ENCODE data around the gene TRIM17. TPM values are rescaled to one million over a fixed set of nuclear protein-coding genes. Genes with fewer than 3 reads are reported as not detected.

Gene TRIM17
- total and polyA plus RNA-seq, 2 of the 13 experiments (the other 11 are each of a cell fraction or from before 2014, with no cell fraction given) = 0.32 to 0.64 TPM

DNA sequence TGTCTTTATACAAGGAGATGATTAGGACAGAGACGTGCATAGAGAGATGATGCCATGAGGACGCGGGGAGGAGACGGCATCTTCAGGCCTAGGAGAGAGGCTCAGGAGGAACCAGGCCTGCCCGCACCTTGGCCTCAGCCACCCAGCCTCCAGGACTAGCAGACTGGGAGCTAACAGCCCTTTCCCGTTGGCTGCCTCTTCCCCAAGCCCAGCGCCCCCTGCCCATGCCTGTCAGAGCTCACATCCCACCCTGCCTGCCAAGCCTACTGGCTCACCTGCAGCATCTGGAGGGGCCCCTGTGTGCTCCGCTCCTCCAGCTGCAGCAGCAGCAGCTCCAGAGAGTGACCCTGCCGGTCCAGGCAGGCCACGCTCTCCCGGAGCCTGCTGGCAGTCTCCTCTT, 6.0 kb downstream of the TRIM17 start:
- H3K79me2 ChIP-seq (ENCODE audit: insufficient read depth, low read length) = peaks cover 5% of the 10 kb centered on the region
- no peaks in the 10 kb centered on the region for H3K9me3 ChIP-seq (ENCODE audit: low read length)
- no peak overlapping the region for H3K4me3 ChIP-seq (replicated peaks in 1 of 3; ENCODE audit: insufficient read depth in 1 of 3, low read depth in 2 of 3, low read length in 3 of 3)
- intact Hi-C loops (cut with micrococcal nuclease; ENCODE audit: unreplicated experiment) (no loop called here), in situ Hi-C loops (cut with HindIII; ENCODE audit: extremely low pct_ligation_motif_present, low pct_unique_long_range_greater_than_20kb) (no loop called here)
- no peak overlapping the region for H3K9ac ChIP-seq (ENCODE audit: insufficient read depth, low read depth, low read length)
- no peaks in the 10 kb centered on the region for H4K20me1 ChIP-seq (ENCODE audit: insufficient read depth, low read length)
- TF ChIP-seq KDM4B (CRISPR knock-in tag; IDR thresholded peaks at IDR 0.05) (no peak), KAT8 (CRISPR knock-in tag; IDR thresholded peaks at IDR 0.05) (no peak), RFX5 (IDR thresholded peaks at IDR 0.05; ENCODE audit: low read depth, low read length) (no peak), MEIS2 (CRISPR knock-in tag; IDR thresholded peaks at IDR 0.05) (no peak), E2F1 (CRISPR knock-in tag; IDR thresholded peaks at IDR 0.05) (no peak), ZNF644 (CRISPR knock-in tag; IDR thresholded peaks at IDR 0.05; ENCODE audit: low read depth) (no peak), HNRNPK (IDR thresholded peaks at IDR 0.05; ENCODE audit: low read depth, low read length, poor library complexity, severe bottlenecking) (no peak), NFE2 (CRISPR knock-in tag; IDR thresholded peaks at IDR 0.05) (no peak), ZNF746 (CRISPR knock-in tag; IDR thresholded peaks at IDR 0.05) (no peak), MAF1 (CRISPR knock-in tag; IDR thresholded peaks at IDR 0.05; ENCODE audit: borderline replicate concordance) (no peak)
- no peak overlapping the region for H3K4me2 ChIP-seq (ENCODE audit: low read depth, low read length)
- H3K27ac ChIP-seq (ENCODE audit: extremely low read length, insufficient read depth, low read length) = no peak overlapping the region
- 94% methylated on average over 9 of the region's 11 CpGs for WGBS (ENCODE audit: low lambda C conversion rate)
- no peak for FAIRE-seq
- peaks cover 44% of the 10 kb centered on the region for H3K4me1 ChIP-seq (ENCODE audit: insufficient read depth, low read length)
- no TSS peak for BruUV-seq (replicated peaks)
- no peaks in the 10 kb centered on the region; a peak in 1 of 5 replicates for H3K27me3 ChIP-seq (ENCODE audit: control insufficient read depth in 1 of 2, insufficient read depth in 2 of 2, low read length in 2 of 2)
- ChIA-PET CTCF (ENCODE audit: low intra/inter-chr PET ratio, low total read pairs) (no interaction called here), POLR2A (no interaction called here)
- no peaks in the 10 kb centered on the region for H3K36me3 ChIP-seq (replicated peaks in 1 of 2; ENCODE audit: control insufficient read depth in 1 of 2, insufficient read depth in 2 of 2, low read length in 2 of 2)
- H2AFZ ChIP-seq (ENCODE audit: low read length) = no peak overlapping the region
- no peak for ATAC-seq
- DNase-seq (ENCODE audit: low spot score) = no peak
